WTC11 (cell line): ENCODE data around the gene PKP1. TPM values are rescaled to one million over a fixed set of nuclear protein-coding genes. Genes with fewer than 3 reads are reported as not detected.

Experiments used
- ATAC-seq: fragments of 200-7000 bp; cut with Tn5 transposase; 2 replicates; pipeline ENCODE4 v1.10.0; 2021; ENCODE audit warnings: mild to moderate bottlenecking, moderate library complexity
- CTCF ChIA-PET: fragments of 300-600 bp; sonication (Branson Sonifier 250); formaldehyde crosslinking; loops from one replicate; lab custom pipeline; 2021; ENCODE audit warnings: antibody characterized with exemption; lab: Charles Lee
- POLR2A ChIA-PET: fragments of 350-600 bp; sonication (Branson Sonifier 250); formaldehyde crosslinking; loops from one replicate; lab custom pipeline; 2021; ENCODE audit warnings: antibody characterized with exemption; lab: Charles Lee
- DNase-seq: peaks from one replicate; pipeline ENCODE4 v3.0.0; 2021; ENCODE audit warnings: low spot score
- H3K27ac Mint-ChIP-seq: 2 replicates; pipeline ENCODE4 v1.8.0; 2021; ENCODE audit warnings: mixed read lengths
- H3K27me3 Mint-ChIP-seq: 2 replicates; pipeline ENCODE4 v1.8.0; 2021; ENCODE audit warnings: low read depth, mild to moderate bottlenecking, moderate library complexity, mixed read lengths
- H3K36me3 Mint-ChIP-seq: 2 replicates; pipeline ENCODE4 v1.8.0; 2021; ENCODE audit warnings: mixed read lengths
- H3K4me1 Mint-ChIP-seq: 2 replicates; pipeline ENCODE4 v1.8.0; 2022; ENCODE audit warnings: mixed read lengths
- H3K4me3 Mint-ChIP-seq: 2 replicates; pipeline ENCODE4 v1.8.0; 2021; ENCODE audit warnings: mild to moderate bottlenecking, moderate library complexity, mixed read lengths
- H3K9me3 Mint-ChIP-seq: 2 replicates; pipeline ENCODE4 v1.8.0; 2021; ENCODE audit warnings: mixed read lengths
- AFF4 ChIP-seq: sonication (generic); formaldehyde crosslinking; IDR thresholded peaks from 2 replicates; pipeline ENCODE4 v1.8.1; 2023; ENCODE audit warnings: mild to moderate bottlenecking, missing genetic modification reagents, borderline replicate concordance
- ATF1 ChIP-seq: sonication (generic); formaldehyde crosslinking; IDR thresholded peaks from 2 replicates; pipeline ENCODE4 v1.8.1; 2023; ENCODE audit warnings: mild to moderate bottlenecking, moderate library complexity, missing genetic modification reagents
- ATF3 ChIP-seq: sonication (generic); formaldehyde crosslinking; conservative IDR thresholded peaks from 2 replicates; pipeline ENCODE4 v1.8.1; 2022; ENCODE audit warnings: mild to moderate bottlenecking, missing genetic modification reagents
- E2F5 ChIP-seq: sonication (generic); formaldehyde crosslinking; IDR thresholded peaks from 2 replicates; pipeline ENCODE4 v1.8.1; 2022; ENCODE audit warnings: mild to moderate bottlenecking, moderate library complexity, missing genetic modification reagents
- EMX1 ChIP-seq: fragments of 250-450 bp; sonication (Bioruptor Pico); IDR thresholded peaks from 2 replicates; pipeline ENCODE4 v1.8.0; 2021; ENCODE audit warnings: mild to moderate bottlenecking
- HMGXB4 ChIP-seq: sonication (generic); formaldehyde crosslinking; IDR thresholded peaks from 2 replicates; pipeline ENCODE4 v1.8.1; 2023; ENCODE audit warnings: mild to moderate bottlenecking, moderate library complexity, missing genetic modification reagents
- IRF2 ChIP-seq: sonication (generic); formaldehyde crosslinking; IDR thresholded peaks from 2 replicates; pipeline ENCODE4 v1.8.0; 2022; ENCODE audit warnings: low read depth, missing genetic modification reagents, borderline replicate concordance
- JAZF1 ChIP-seq: fragments of 250-450 bp; sonication (Bioruptor Pico); IDR thresholded peaks from 2 replicates; pipeline ENCODE4 v1.9.0; 2021; ENCODE audit warnings: moderate library complexity, mild to moderate bottlenecking, inconsistent platforms
- NR1H2 ChIP-seq: sonication (generic); formaldehyde crosslinking; IDR thresholded peaks from 2 replicates; pipeline ENCODE4 v1.9.0; 2021; ENCODE audit warnings: mild to moderate bottlenecking, moderate library complexity, missing genetic modification reagents
- NR3C1 ChIP-seq: sonication (generic); formaldehyde crosslinking; conservative IDR thresholded peaks from 2 replicates; pipeline ENCODE4 v1.8.1; 2023; ENCODE audit warnings: low read depth, mild to moderate bottlenecking, missing genetic modification reagents
- STAT6 ChIP-seq: sonication (generic); formaldehyde crosslinking; conservative IDR thresholded peaks from 2 replicates; pipeline ENCODE4 v1.8.1; 2023; ENCODE audit warnings: mild to moderate bottlenecking, low read depth, missing genetic modification reagents, moderate library complexity
- TEAD1 ChIP-seq: sonication (generic); formaldehyde crosslinking; IDR thresholded peaks from 2 replicates; pipeline ENCODE4 v1.8.0; 2022; ENCODE audit warnings: mild to moderate bottlenecking, missing genetic modification reagents
- TEAD4 ChIP-seq: sonication (generic); formaldehyde crosslinking; IDR thresholded peaks from 2 replicates; pipeline ENCODE4 v1.8.0; 2022; ENCODE audit warnings: mild to moderate bottlenecking, missing genetic modification reagents
- ZBTB21 ChIP-seq: sonication (generic); formaldehyde crosslinking; IDR thresholded peaks from 2 replicates; pipeline ENCODE4 v1.8.1; 2023; ENCODE audit warnings: mild to moderate bottlenecking, missing genetic modification reagents, borderline replicate concordance
- ZNF219 ChIP-seq: sonication (generic); formaldehyde crosslinking; IDR thresholded peaks from 2 replicates; pipeline ENCODE4 v1.8.0; 2023; ENCODE audit warnings: missing genetic modification reagents, mild to moderate bottlenecking, borderline replicate concordance
- ZNF281 ChIP-seq: sonication (generic); formaldehyde crosslinking; IDR thresholded peaks from 2 replicates; pipeline ENCODE4 v1.8.0; 2023; ENCODE audit warnings: mild to moderate bottlenecking, missing genetic modification reagents
- ZNF416 ChIP-seq: fragments of 250-450 bp; sonication (Bioruptor Pico); IDR thresholded peaks from 2 replicates; pipeline ENCODE4 v1.9.0; 2021; ENCODE audit warnings: mild to moderate bottlenecking, inconsistent platforms
- ZNF423 ChIP-seq: fragments of 250-450 bp; sonication (Bioruptor Pico); IDR thresholded peaks from 2 replicates; pipeline ENCODE4 v2.1.2; 2022; ENCODE audit warnings: mild to moderate bottlenecking, moderate library complexity
- total RNA-seq: library from RNA; stranded (reverse); gene quantifications from 3 replicates; pipeline ENCODE4 v1.2.3, GENCODE V29; 2021

Gene PKP1
- total RNA-seq, 1 experiment from 2014 or later = 0.24 TPM

GRCh38 chr1:201251851-201252430 lies 31.4 kb upstream of the PKP1 start:
- H3K27ac Mint-ChIP-seq = no peak overlapping the region

More at GRCh38 chr1:201251851-201252430, 31.4 kb upstream of the PKP1 start:
- TF ChIP-seq EMX1 (CRISPR knock-in tag) (no peak), IRF2 (CRISPR knock-in tag) (no peak), ZNF423 (CRISPR knock-in tag) (no peak), E2F5 (CRISPR knock-in tag) (no peak), NR1H2 (no peak), ZNF416 (CRISPR knock-in tag) (no peak), ATF1 (CRISPR knock-in tag) (no peak), TEAD4 (CRISPR knock-in tag) (no peak), TEAD1 (CRISPR knock-in tag) (no peak), ZNF281 (CRISPR knock-in tag) (no peak), NR3C1 (no peak), HMGXB4 (CRISPR knock-in tag) (no peak), ATF3 (CRISPR knock-in tag) (no peak), AFF4 (CRISPR knock-in tag) (no peak), STAT6 (CRISPR knock-in tag) (no peak), JAZF1 (no peak), ZBTB21 (CRISPR knock-in tag) (no peak), ZNF219 (CRISPR knock-in tag) (no peak)
- TF ChIP-seq, all 79 proteins: peak for 0
- DNase-seq = no peak
- no peaks in the 10 kb centered on the region for H3K9me3 Mint-ChIP-seq
- ATAC-seq = no peak
- H3K27me3 Mint-ChIP-seq = no peaks in the 10 kb centered on the region; the same call in 1 of the 2 replicates
- no peak overlapping the region for H3K4me3 Mint-ChIP-seq
- CTCF ChIA-PET = interaction anchor here (1.8 to 2.6 kb wide), 2 partner anchors 97 to 110 kb away, joined by 7 to 9 read pairs; no protein-coding TSS in a partner anchor
- POLR2A ChIA-PET = no interaction called here
- no peaks in the 10 kb centered on the region for H3K36me3 Mint-ChIP-seq
- H3K4me1 Mint-ChIP-seq = no peaks in the 10 kb centered on the region
